Stimulated activated CD8-positive, alpha-beta memory T cell treated with anti-CD3 and anti-CD28 coated beads, Interleukin-2, amount 100 ng/mL, for 1 hour (primary cell): Measurements from ENCODE around the gene TUBA4A.

Source experiments
- DNase-seq, 2 donors: peaks; one replicate each; pipeline ENCODE4 v3.0.0-alpha.2; 2020; ENCODE audit warnings: low read depth in 2 of 2

The TUBA4A gene

GRCh38 chr2:219234331-219234730, 19.4 kb downstream of the TUBA4A start:
- no peak for DNase-seq

- no peak for DNase-seq
Observed at GRCh38 chr2:219230059-219230540, 23.6 kb downstream of the TUBA4A start.

GRCh38 chr2:219229305-219230058, 24.2 kb downstream of the TUBA4A start, which contains the start of the genes ANKZF1 and ATG9A:
Gene ANKZF1 (plus strand): TSS chr2:219229806. CDS start chr2:219230258, 452 bp downstream.
Gene ATG9A (minus strand): TSS chr2:219229636. CDS start chr2:219228024, 1,612 bp downstream.
- peak; percentile 95 for DNase-seq

GRCh38 chr2:219228911-219229304, 24.8 kb downstream of the TUBA4A start:
- DNase-seq, result no peak

- DNase-seq, result no peak
Observed at GRCh38 chr2:219228041-219228910, 25.4 kb downstream of the TUBA4A start.

GRCh38 chr2:219225350-219225749, 28.4 kb downstream of the TUBA4A start:
- DNase-seq, result no peak

GRCh38 chr2:219223831-219224610, 29.7 kb downstream of the TUBA4A start:
- DNase-seq, result no peak

- DNase-seq, result no peak
Observed at GRCh38 chr2:219221957-219222518, 31.7 kb downstream of the TUBA4A start.

- no peak for DNase-seq
Observed at GRCh38 chr2:219220652-219221402, 32.9 kb downstream of the TUBA4A start.

- DNase-seq, result no peak
Observed at GRCh38 chr2:219219784-219220532, 33.8 kb downstream of the TUBA4A start.

- peak; percentile 54 to 79 for DNase-seq
Observed at GRCh38 chr2:219218732-219219701, 34.7 kb downstream of the TUBA4A start, which contains the start of gene ABCB6. Gene ABCB6 (minus strand): TSS chr2:219218958. CDS start chr2:219218673, 285 bp downstream.

- DNase-seq, result no peak
Observed at GRCh38 chr2:219218217-219218731, 35.4 kb downstream of the TUBA4A start.

- DNase-seq, result no peak
Observed at GRCh38 chr2:219216535-219216915, 37.2 kb downstream of the TUBA4A start.

- DNase-seq, result no peak
Observed at GRCh38 chr2:219215871-219216534, 37.7 kb downstream of the TUBA4A start.

- DNase-seq, result no peak
Observed at GRCh38 chr2:219214786-219215185, 38.9 kb downstream of the TUBA4A start.

GRCh38 chr2:219214141-219214540, 39.6 kb downstream of the TUBA4A start:
- DNase-seq, result no peak

GRCh38 chr2:219213486-219214071, 40.1 kb downstream of the TUBA4A start:
- DNase-seq, result no peak
